GM23248 (cell line): ENCODE data around the gene ACCS.

ENCODE experiments used
- EZH2 ChIP-seq: fragments of 200-600 bp; sonication (generic); IDR thresholded peaks from 2 replicates; pipeline ENCODE4 v1.6.1; 2018; ENCODE audit warnings: antibody characterized with exemption, mild to moderate bottlenecking; ENCODE audit not compliant: insufficient read depth, poor library complexity, severe bottlenecking
- EZH2phosphoT487 ChIP-seq: fragments of 200-600 bp; sonication (generic); IDR thresholded peaks from 2 replicates; pipeline ENCODE4 v1.6.1; 2018; ENCODE audit warnings: antibody characterized with exemption, moderate library complexity, mild to moderate bottlenecking, low read depth; ENCODE audit not compliant: insufficient read depth

GRCh38 chr11:44043157-44043556, 22.9 kb upstream of the ACCS start:
- TF ChIP-seq EZH2phosphoT487 = no peak
- no peak for TF ChIP-seq EZH2
